OCI-LY1 (cell line): ENCODE data around the gene CETN1.

Source experiments
- H2AFZ ChIP-seq: fragments of 200-600 bp; sonication (generic), shearing (Covaris generic); 2 replicates; pipeline ENCODE4 v1.6.0; 2014; ENCODE audit warnings: antibody characterized with exemption, mild to moderate bottlenecking, low read length
- H3F3A ChIP-seq: fragments of 200-600 bp; sonication (generic), shearing (Covaris generic); 2 replicates; pipeline ENCODE4 v1.6.0; 2014; ENCODE audit warnings: mild to moderate bottlenecking, antibody characterized with exemption, low read length, moderate library complexity; ENCODE audit not compliant: insufficient read depth
- H3K27ac ChIP-seq: fragments of 200-600 bp; sonication (generic); 2 replicates; pipeline ENCODE4 v1.5.1; 2014; ENCODE audit warnings: low read length, mixed run types, mild to moderate bottlenecking, low read depth; ENCODE audit not compliant: poor library complexity, severe bottlenecking
- H3K27me3 ChIP-seq: fragments of 200-600 bp; sonication (generic); 2 replicates; pipeline ENCODE4 v1.6.0; 2014; ENCODE audit warnings: antibody characterized with exemption, mild to moderate bottlenecking, low read length, moderate library complexity; ENCODE audit not compliant: insufficient read depth
- H3K36me3 ChIP-seq: fragments of 200-600 bp; sonication (generic); 2 replicates; pipeline ENCODE4 v1.6.1; 2014; ENCODE audit warnings: mild to moderate bottlenecking, antibody characterized with exemption, low read length, moderate library complexity, mixed read lengths; ENCODE audit not compliant: insufficient read depth
- H3K4me1 ChIP-seq: fragments of 200-600 bp; sonication (generic); 2 replicates; pipeline ENCODE4 v1.5.1; 2014; ENCODE audit warnings: mild to moderate bottlenecking, low read length, moderate library complexity; ENCODE audit not compliant: insufficient read depth, severe bottlenecking
- H3K4me2 ChIP-seq: fragments of 200-600 bp; sonication (generic), shearing (Covaris generic); 2 replicates; pipeline ENCODE4 v1.6.1; 2014; ENCODE audit warnings: low read length
- H3K4me3 ChIP-seq: fragments of 200-600 bp; sonication (generic); 2 replicates; pipeline ENCODE4 v1.5.1; 2014; ENCODE audit warnings: low read length, low read depth, mild to moderate bottlenecking, mixed read lengths; ENCODE audit not compliant: poor library complexity, severe bottlenecking
- H3K79me2 ChIP-seq: fragments of 200-600 bp; shearing (Covaris generic); 2 replicates; pipeline ENCODE4 v1.6.1; 2016; ENCODE audit warnings: mixed run types, low read length, mixed read lengths; ENCODE audit not compliant: insufficient read depth
- H3K9ac ChIP-seq: fragments of 200-600 bp; sonication (generic), shearing (Covaris generic); 2 replicates; pipeline ENCODE4 v1.6.1; 2014; ENCODE audit warnings: mild to moderate bottlenecking, low read length, mixed read lengths
- H3K9me2 ChIP-seq: fragments of 200-600 bp; sonication (generic), shearing (Covaris generic); 2 replicates; pipeline ENCODE4 v1.6.1; 2014; ENCODE audit warnings: low read depth, mild to moderate bottlenecking, low read length, mixed read lengths
- H3K9me3 ChIP-seq: fragments of 200-600 bp; shearing (Covaris generic); 2 replicates; pipeline ENCODE4 v1.6.1; 2014; ENCODE audit warnings: low read length, mixed read lengths
- H4K20me1 ChIP-seq: fragments of 200-600 bp; sonication (generic), shearing (Covaris generic); 2 replicates; pipeline ENCODE4 v1.6.0; 2016; ENCODE audit warnings: mild to moderate bottlenecking, low read length; ENCODE audit not compliant: insufficient read depth
- EZH2 ChIP-seq: fragments of 200-600 bp; sonication (generic), shearing (Covaris generic); IDR thresholded peaks from 2 replicates; pipeline ENCODE4 v1.8.0; 2017; ENCODE audit warnings: borderline replicate concordance, mixed run types, mild to moderate bottlenecking, antibody characterized with exemption, low read length, moderate library complexity, mixed read lengths
- TF ChIP-seq, protein P1 (sequence below): fragments of 200-600 bp; sonication (generic), shearing (Covaris generic); IDR thresholded peaks from 2 replicates; pipeline ENCODE4 v1.5.1; 2017; ENCODE audit warnings: mild to moderate bottlenecking, antibody characterized with exemption, low read length, moderate library complexity, mixed read lengths

The CETN1 gene

DNA sequence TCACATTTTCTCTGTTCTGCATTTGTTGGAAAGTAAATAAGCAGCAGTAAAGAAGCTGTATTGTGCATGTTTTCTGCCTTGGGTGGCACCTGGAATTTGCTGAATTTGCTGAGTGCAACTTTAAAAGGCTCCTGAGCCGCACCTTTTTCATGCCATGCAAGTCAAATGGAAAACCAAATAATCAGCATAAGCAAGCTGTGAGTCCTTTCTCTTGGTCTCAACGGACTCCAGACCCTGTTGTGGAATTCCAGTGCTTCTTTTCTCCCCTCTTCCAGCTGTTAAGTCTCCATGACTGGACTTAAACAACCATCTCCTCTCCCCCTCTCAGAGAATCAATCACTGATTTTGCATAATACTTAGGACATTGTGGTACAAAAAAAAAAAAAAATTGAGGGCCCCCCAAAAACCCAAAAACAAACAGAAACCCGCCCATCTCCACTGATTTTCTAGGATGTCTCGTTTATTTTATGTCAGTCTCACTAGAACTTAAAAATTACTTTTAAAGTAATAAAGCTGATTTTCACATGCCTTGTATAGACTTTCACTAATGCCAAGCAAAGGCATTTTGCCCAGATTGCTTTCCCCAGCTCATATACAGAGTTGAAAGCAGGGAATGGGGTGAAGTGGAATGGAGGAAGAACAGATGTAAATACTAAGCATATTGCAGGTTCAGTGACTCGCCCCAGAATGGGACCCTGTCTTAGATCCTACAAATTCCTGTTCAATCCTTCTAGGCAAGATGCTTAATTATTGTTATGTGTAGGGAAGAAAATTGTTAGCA is 5.1 kb upstream of the CETN1 start:
- no peaks in the 10 kb centered on the region for H3F3A ChIP-seq
- no peak overlapping the region for H2AFZ ChIP-seq
- no peak overlapping the region for H3K9ac ChIP-seq
- H3K27me3 ChIP-seq, result no peaks in the 10 kb centered on the region
- H3K4me3 ChIP-seq, result no peak overlapping the region
- no peak overlapping the region for H3K4me2 ChIP-seq
- no peak overlapping the region for H3K27ac ChIP-seq
- H3K79me2 ChIP-seq, result no peaks in the 10 kb centered on the region
- no peaks in the 10 kb centered on the region for H3K9me3 ChIP-seq
- no peaks in the 10 kb centered on the region for H3K4me1 ChIP-seq
- no peaks in the 10 kb centered on the region for H4K20me1 ChIP-seq
- TF ChIP-seq EZH2, result no peak
- TF ChIP-seq, protein P1, sequence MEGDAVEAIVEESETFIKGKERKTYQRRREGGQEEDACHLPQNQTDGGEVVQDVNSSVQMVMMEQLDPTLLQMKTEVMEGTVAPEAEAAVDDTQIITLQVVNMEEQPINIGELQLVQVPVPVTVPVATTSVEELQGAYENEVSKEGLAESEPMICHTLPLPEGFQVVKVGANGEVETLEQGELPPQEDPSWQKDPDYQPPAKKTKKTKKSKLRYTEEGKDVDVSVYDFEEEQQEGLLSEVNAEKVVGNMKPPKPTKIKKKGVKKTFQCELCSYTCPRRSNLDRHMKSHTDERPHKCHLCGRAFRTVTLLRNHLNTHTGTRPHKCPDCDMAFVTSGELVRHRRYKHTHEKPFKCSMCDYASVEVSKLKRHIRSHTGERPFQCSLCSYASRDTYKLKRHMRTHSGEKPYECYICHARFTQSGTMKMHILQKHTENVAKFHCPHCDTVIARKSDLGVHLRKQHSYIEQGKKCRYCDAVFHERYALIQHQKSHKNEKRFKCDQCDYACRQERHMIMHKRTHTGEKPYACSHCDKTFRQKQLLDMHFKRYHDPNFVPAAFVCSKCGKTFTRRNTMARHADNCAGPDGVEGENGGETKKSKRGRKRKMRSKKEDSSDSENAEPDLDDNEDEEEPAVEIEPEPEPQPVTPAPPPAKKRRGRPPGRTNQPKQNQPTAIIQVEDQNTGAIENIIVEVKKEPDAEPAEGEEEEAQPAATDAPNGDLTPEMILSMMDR, result no peak
- H3K9me2 ChIP-seq, result no peaks in the 10 kb centered on the region
- H3K36me3 ChIP-seq, result no peaks in the 10 kb centered on the region

DNA sequence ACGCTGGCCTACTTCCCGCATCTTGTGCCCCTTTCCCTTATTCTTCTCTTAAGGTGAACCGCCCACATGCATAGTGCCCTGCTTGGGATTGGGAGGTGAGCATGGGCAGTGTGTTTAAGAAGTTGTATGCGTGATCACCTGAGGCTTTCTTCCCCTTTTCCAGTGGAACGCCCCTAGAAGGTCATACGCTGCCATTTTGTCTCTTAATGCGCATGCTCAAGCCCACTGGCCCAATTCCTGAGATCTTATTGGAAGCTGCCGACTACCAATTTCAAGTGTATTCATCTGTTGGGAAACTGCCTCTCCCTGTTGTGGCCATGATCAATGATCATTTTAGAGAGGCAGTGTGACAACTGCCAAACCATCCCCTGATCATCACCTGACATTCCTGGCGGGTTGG is 3.3 kb upstream of the CETN1 start:
- H3K9me3 ChIP-seq, result no peaks in the 10 kb centered on the region
- no peak overlapping the region for H3K9ac ChIP-seq
- TF ChIP-seq, protein P1, result no peak
- no peak for TF ChIP-seq EZH2
- no peaks in the 10 kb centered on the region for H3K9me2 ChIP-seq
- no peaks in the 10 kb centered on the region for H3K79me2 ChIP-seq
- no peak overlapping the region for H3K27ac ChIP-seq
- H3K4me1 ChIP-seq, result no peaks in the 10 kb centered on the region
- no peaks in the 10 kb centered on the region for H3K27me3 ChIP-seq
- no peaks in the 10 kb centered on the region for H3F3A ChIP-seq
- H3K4me2 ChIP-seq, result no peak overlapping the region
- H3K36me3 ChIP-seq, result no peaks in the 10 kb centered on the region
- H2AFZ ChIP-seq, result no peak overlapping the region
- no peak overlapping the region for H3K4me3 ChIP-seq
- H4K20me1 ChIP-seq, result no peaks in the 10 kb centered on the region

DNA sequence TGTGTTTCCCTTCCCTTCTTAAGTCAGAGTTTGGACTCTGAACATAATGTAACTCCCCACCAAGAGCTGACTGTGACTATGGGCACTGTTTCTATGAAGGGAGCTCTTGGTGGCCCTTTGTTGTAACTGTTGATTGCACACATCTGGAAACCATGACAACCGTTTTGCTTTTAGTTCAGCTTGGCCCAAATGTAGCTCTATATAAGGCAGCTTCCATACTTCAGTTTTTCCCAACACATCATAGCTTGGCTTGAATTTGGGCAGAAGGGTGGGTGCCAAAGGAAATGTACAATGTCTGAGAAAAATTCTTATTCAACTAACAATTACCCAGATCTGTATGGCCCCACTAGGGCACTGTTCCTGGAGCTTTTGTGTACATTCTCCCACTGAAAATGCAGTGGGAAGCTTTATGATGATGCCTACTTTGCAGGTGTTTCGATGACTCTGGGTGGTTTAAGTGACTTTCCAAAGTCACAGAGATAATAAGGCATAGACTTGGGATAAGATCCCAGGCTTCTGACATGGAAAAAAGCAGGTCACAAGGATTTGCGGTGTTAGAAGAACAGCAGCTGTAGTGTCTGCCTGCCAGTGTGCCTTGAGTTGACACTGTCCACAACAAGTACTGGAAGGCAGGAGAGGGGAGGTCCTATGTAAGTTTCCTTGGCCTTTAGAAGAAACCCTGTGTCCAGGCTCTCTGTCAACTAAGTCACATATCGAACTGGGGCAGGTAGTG is 2.4 kb upstream of the CETN1 start:
- H3K9ac ChIP-seq, result no peak overlapping the region
- no peaks in the 10 kb centered on the region for H3K9me2 ChIP-seq
- TF ChIP-seq, protein P1, result no peak
- no peak for TF ChIP-seq EZH2
- no peaks in the 10 kb centered on the region for H3K36me3 ChIP-seq
- H4K20me1 ChIP-seq, result no peaks in the 10 kb centered on the region
- H3K27me3 ChIP-seq, result no peaks in the 10 kb centered on the region
- no peaks in the 10 kb centered on the region for H3K9me3 ChIP-seq
- H3K27ac ChIP-seq, result no peak overlapping the region
- H3K4me1 ChIP-seq, result no peaks in the 10 kb centered on the region
- no peaks in the 10 kb centered on the region for H3F3A ChIP-seq
- no peaks in the 10 kb centered on the region for H3K79me2 ChIP-seq
- no peak overlapping the region for H3K4me2 ChIP-seq
- H2AFZ ChIP-seq, result no peak overlapping the region
- no peak overlapping the region for H3K4me3 ChIP-seq
